Nephron (organoid): Measurements from ENCODE around the gene CACTIN.

Experiments used
- H3K27ac Mint-ChIP-seq, 3 experiments: 2 replicates each; pipeline ENCODE4 v1.8.0; 2020; ENCODE audit warnings: mixed read lengths in 3 of 3, mild to moderate bottlenecking in 2 of 3, moderate library complexity in 1 of 3
- H3K27me3 Mint-ChIP-seq: 2 replicates; pipeline ENCODE4 v1.8.0; 2021; ENCODE audit warnings: low read depth, mild to moderate bottlenecking, moderate library complexity, mixed read lengths
- H3K36me3 Mint-ChIP-seq: 2 replicates; pipeline ENCODE4 v1.8.0; 2020; ENCODE audit warnings: low read depth, mixed read lengths
- H3K4me1 Mint-ChIP-seq: 2 replicates; pipeline ENCODE4 v1.8.0; 2020; ENCODE audit warnings: mixed read lengths
- H3K4me3 Mint-ChIP-seq, 3 experiments: 2 replicates each; pipeline ENCODE4 v1.8.0; 2020; ENCODE audit warnings: mild to moderate bottlenecking in 3 of 3, mixed read lengths in 3 of 3, moderate library complexity in 2 of 3
- H3K9me3 Mint-ChIP-seq: 2 replicates; pipeline ENCODE4 v1.8.0; 2020; ENCODE audit warnings: mixed read lengths
- CTCF ChIP-seq, 3 experiments: fragments of 200-600 bp; sonication (generic); IDR thresholded peaks; one replicate each; pipeline ENCODE4 v1.5.0; 2021; ENCODE audit warnings: antibody characterized with exemption in 3 of 3; ENCODE audit not compliant: unreplicated experiment in 3 of 3

The CACTIN gene

GRCh38 chr19:3658870-3659745, 32.5 kb upstream of the CACTIN start:
- H3K27me3 Mint-ChIP-seq = no peaks in the 10 kb centered on the region
- peaks cover 4% of the 10 kb centered on the region for H3K4me1 Mint-ChIP-seq
- peaks cover 37% of the 10 kb centered on the region for H3K36me3 Mint-ChIP-seq
- H3K4me3 Mint-ChIP-seq = no peak overlapping the region
- H3K9me3 Mint-ChIP-seq = no peaks in the 10 kb centered on the region
- TF ChIP-seq CTCF (IDR thresholded peaks at IDR 0.05; ENCODE audit: unreplicated experiment in 3 of 3) = no peak
- H3K27ac Mint-ChIP-seq = no peak overlapping the region

- H3K27me3 Mint-ChIP-seq = no peaks in the 10 kb centered on the region
- no peak overlapping the region for H3K27ac Mint-ChIP-seq
- no peaks in the 10 kb centered on the region for H3K9me3 Mint-ChIP-seq
- H3K36me3 Mint-ChIP-seq = peaks cover 28% of the 10 kb centered on the region
- H3K4me3 Mint-ChIP-seq = no peak overlapping the region
- H3K4me1 Mint-ChIP-seq = peaks cover 4% of the 10 kb centered on the region
- TF ChIP-seq CTCF (IDR thresholded peaks at IDR 0.05; ENCODE audit: unreplicated experiment in 3 of 3) = no peak
Observed at GRCh38 chr19:3658004-3658869, 31.6 kb upstream of the CACTIN start.

- Mint-ChIP-seq H3K4me1 (peaks cover 4% of the 10 kb centered on the region), H3K27ac (no peak overlapping the region), H3K9me3 (no peaks in the 10 kb centered on the region), H3K4me3 (no peak overlapping the region), H3K27me3 (no peaks in the 10 kb centered on the region), H3K36me3 (peaks cover 26% of the 10 kb centered on the region)
- no peak for TF ChIP-seq CTCF (IDR thresholded peaks at IDR 0.05; ENCODE audit: unreplicated experiment in 3 of 3)
Observed at GRCh38 chr19:3657395-3657769, 30.8 kb upstream of the CACTIN start.

GRCh38 chr19:3656747-3657394, 30.3 kb upstream of the CACTIN start:
- Mint-ChIP-seq H3K9me3 (no peaks in the 10 kb centered on the region), H3K27me3 (no peaks in the 10 kb centered on the region), H3K27ac (no peak overlapping the region), H3K36me3 (peaks cover 26% of the 10 kb centered on the region), H3K4me1 (peaks cover 4% of the 10 kb centered on the region), H3K4me3 (no peak overlapping the region)
- no peak for TF ChIP-seq CTCF (IDR thresholded peaks at IDR 0.05; ENCODE audit: unreplicated experiment in 3 of 3)

- no peak overlapping the region for H3K27ac Mint-ChIP-seq
- H3K4me1 Mint-ChIP-seq = peaks cover 4% of the 10 kb centered on the region
- H3K4me3 Mint-ChIP-seq = no peak overlapping the region
- H3K27me3 Mint-ChIP-seq = no peaks in the 10 kb centered on the region
- no peak for TF ChIP-seq CTCF (IDR thresholded peaks at IDR 0.05; ENCODE audit: unreplicated experiment in 3 of 3)
- no peaks in the 10 kb centered on the region for H3K9me3 Mint-ChIP-seq
- peaks cover 23% of the 10 kb centered on the region for H3K36me3 Mint-ChIP-seq
Observed at GRCh38 chr19:3656073-3656746, 29.6 kb upstream of the CACTIN start.
